ENCODE results near the gene LMTK2. TPM values are rescaled to one million over a fixed set of nuclear protein-coding genes. Genes with fewer than 3 reads are reported as not detected.
A peak's percentile ranks its signal among the peaks of the same experiment; 100 is the strongest.

Gene LMTK2
- total RNA-seq, 1 experiment from 2014 or later, result 4.8 TPM

DNA sequence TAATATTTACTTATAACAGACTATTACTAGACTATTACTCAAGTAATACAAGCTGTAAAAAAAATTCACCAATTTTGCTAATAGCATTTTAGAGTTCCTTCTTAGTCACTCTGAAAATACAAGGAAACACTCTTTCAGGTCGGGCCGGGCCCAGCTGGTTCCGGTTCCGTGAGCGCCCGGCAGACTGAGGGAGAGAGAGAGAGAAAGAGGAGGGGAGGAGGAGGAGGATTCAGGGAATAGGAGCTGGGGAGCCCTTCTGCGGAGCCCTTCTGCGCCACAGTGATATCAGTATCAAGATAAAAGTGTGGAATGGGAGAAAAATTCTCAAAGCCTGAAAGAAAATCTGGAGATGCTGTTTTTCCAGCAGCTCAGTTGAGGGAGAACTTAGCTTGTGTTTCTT, 74.1 kb downstream of the LMTK2 start:
- Histone ChIP-seq H3K9me3 (no peaks in the 10 kb centered on the region), H3K36me3 (no peaks in the 10 kb centered on the region), H3K27me3 (no peaks in the 10 kb centered on the region), H3K4me3 (no peak overlapping the region)
- DNase-seq, result no peak

DNA sequence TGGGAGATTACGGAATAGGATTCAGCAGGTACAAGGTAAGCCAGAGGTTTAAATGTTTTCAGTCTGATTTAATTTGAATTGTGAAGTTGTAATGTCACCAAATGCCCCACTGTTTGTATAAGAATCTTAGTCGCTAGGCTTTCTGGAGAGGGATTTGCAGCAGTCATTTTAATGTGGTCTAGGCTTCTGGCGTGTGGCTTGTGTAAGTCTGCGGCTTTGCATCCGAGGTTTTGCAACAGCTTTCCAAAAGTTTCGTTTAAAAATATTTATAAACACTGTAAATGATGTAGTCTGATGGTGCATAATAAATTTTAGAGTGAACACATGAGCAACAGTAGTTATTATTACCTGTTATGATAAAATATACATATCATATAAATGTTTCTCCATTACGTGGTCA, 78.4 kb downstream of the LMTK2 start:
- Histone ChIP-seq H3K27me3 (no peaks in the 10 kb centered on the region), H3K36me3 (no peaks in the 10 kb centered on the region), H3K4me3 (no peak overlapping the region), H3K9me3 (no peaks in the 10 kb centered on the region)
- no peak for DNase-seq

DNA sequence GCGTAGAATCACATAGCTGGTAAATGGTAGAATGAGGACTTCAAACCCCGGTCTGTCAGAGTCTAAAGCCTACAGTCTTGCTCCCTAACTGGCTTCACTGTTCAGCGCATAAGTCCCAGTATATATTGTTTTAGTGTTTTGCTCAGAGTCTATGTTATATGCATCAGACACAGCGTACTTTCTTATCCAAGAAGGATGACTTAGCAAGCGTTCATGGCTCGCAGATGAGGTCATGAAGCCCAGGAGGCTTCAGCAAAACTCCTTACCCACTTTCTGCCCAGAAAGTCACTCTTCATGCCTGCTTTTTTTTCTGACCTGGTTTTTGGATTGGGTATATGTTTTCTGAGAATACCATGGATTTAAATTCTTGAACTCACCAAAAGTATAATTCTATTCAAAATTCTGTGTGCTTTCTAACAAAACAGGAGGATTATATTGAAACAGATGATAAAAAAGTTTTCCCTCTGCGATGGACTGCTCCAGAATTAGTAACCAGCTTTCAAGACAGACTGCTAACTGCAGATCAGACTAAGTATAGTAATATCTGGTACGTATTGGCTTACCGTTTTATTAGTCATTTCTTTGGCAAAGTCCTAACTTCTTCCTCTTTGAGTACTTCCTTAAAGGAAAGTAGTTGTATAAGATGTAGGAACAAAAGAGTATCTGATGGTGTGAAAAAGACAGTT, 79.9 kb downstream of the LMTK2 start:
- Histone ChIP-seq H3K9me3 (no peaks in the 10 kb centered on the region), H3K27me3 (no peaks in the 10 kb centered on the region), H3K4me3 (peak overlapping the region; percentile 1; the same call in 1 of the 2 replicates), H3K36me3 (no peaks in the 10 kb centered on the region)
- DNase-seq, result peak; percentile 52

DNA sequence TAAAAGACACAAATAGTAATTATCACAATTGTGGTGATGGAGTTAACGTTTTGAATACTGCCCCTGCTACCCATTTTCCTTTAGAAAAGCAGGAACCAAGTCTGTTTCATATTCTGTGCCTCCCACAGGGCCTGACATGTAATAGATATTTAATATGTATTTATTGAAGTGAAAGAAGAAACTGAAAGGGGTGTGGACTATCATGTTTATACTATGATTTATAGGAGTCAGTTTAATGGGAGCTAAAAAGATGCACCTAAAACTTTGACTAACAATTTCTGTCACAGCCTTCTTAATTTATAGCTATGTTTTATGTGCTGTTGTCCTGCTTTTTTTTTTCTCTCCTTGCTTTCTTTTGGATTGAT, 80.5 kb downstream of the LMTK2 start:
- no peak for DNase-seq

DNA sequence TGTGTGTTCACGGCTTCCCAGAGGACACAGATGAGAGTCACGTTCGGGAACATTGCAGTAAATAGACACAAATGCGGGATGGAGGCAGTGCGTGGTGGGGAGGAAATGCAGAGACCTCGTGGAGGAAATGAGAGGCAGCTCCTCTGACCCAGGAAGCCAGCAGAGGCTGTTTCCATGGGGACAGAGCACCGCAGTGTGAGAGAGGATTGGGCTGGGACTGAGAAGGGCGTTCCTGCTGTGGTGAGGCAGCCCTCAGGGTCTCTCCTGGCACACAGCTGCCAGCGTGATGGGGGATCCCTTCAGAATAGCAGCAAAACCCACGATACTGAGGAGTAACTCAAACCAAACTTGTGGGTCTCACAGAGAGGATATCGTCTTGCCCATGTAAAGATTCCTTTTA, 82.9 kb downstream of the LMTK2 start:
- no peak for DNase-seq

More for the DNA sequence above, 80.5 kb downstream of the LMTK2 start:
- H3K9me3 ChIP-seq, result no peaks in the 10 kb centered on the region
- H3K4me3 ChIP-seq, result no peak overlapping the region
- H3K27me3 ChIP-seq, result no peaks in the 10 kb centered on the region
- no peaks in the 10 kb centered on the region for H3K36me3 ChIP-seq

DNA sequence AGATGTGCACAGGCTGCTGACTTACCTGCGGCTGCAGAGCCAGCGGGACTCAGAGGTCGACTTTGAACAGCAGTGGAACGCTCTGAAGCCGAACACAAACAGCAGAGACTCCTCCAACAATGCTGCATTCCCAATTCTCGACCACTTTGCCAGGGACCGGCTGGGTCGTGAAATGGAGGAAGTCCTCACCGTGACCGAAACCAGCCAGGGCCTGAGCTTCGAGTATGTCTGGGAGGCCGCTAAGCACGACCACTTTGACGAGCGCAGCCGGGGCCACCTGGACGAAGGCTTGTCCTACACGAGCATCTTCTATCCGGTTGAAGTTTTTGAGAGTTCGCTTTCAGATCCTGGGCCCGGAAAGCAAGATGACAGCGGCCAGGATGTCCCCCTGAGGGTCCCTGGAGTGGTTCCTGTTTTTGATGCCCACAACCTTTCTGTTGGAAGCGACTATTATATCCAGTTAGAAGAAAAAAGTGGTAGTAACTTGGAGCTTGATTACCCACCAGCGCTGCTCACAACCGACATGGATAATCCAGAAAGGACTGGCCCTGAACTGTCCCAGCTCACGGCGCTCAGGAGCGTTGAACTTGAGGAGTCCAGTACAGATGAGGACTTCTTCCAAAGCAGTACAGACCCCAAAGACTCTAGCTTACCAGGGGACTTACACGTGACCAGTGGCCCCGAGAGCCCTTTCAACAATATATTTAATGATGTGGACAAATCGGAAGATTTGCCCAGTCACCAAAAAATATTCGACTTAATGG, 85.2 kb downstream of the LMTK2 start:
- no peak for DNase-seq
- Histone ChIP-seq H3K4me3 (no peak overlapping the region), H3K27me3 (no peaks in the 10 kb centered on the region), H3K36me3 (no peaks in the 10 kb centered on the region), H3K9me3 (no peaks in the 10 kb centered on the region)

More for the DNA sequence above, 82.9 kb downstream of the LMTK2 start:
- Histone ChIP-seq H3K4me3 (no peak overlapping the region), H3K9me3 (no peaks in the 10 kb centered on the region), H3K27me3 (no peaks in the 10 kb centered on the region), H3K36me3 (no peaks in the 10 kb centered on the region)

DNA sequence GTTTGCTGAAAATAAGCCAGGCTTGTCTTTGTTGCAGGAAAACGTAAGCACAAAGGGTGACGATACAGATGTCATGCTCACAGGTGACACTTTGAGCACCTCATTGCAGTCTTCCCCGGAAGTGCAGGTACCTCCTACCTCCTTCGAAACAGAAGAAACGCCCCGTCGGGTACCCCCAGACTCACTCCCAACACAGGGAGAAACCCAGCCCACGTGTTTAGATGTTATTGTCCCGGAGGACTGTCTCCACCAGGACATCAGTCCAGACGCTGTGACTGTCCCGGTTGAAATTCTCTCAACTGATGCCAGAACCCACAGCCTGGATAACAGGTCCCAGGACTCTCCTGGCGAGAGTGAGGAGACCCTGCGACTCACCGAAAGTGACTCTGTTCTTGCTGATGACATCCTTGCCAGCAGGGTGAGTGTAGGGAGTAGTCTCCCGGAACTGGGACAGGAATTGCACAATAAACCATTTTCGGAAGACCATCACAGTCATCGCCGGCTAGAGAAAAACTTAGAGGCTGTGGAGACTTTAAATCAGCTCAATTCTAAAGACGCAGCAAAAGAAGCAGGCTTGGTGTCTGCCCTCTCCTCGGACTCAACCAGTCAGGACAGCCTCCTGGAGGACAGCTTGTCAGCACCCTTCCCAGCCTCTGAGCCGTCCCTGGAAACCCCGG, 86.3 kb downstream of the LMTK2 start:
- H3K4me3 ChIP-seq, result no peak overlapping the region
- no peaks in the 10 kb centered on the region for H3K9me3 ChIP-seq
- H3K36me3 ChIP-seq, result no peaks in the 10 kb centered on the region
- no peak for DNase-seq
- no peaks in the 10 kb centered on the region for H3K27me3 ChIP-seq

DNA sequence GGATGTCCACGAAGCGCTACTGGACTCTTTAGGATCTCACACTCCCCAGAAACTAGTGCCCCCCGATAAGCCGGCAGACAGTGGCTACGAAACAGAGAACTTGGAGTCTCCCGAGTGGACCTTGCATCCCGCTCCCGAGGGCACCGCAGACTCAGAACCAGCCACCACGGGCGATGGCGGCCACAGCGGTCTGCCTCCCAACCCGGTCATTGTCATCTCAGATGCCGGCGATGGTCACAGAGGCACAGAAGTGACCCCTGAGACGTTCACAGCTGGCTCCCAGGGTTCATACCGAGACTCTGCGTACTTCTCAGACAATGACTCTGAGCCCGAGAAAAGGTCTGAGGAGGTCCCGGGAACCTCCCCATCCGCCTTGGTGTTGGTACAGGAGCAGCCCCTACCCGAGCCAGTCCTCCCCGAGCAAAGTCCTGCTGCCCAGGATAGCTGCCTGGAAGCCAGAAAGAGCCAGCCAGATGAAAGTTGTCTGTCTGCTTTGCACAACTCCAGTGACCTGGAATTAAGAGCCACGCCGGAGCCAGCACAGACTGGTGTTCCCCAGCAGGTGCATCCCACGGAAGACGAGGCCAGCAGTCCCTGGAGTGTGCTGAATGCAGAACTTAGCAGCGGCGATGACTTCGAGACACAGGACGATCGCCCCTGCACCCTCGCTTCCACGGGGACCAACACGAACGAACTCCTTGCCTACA, 87.0 kb downstream of the LMTK2 start:
- Histone ChIP-seq H3K9me3 (no peaks in the 10 kb centered on the region), H3K36me3 (no peaks in the 10 kb centered on the region), H3K27me3 (no peaks in the 10 kb centered on the region), H3K4me3 (no peak overlapping the region)
- no peak for DNase-seq

DNA sequence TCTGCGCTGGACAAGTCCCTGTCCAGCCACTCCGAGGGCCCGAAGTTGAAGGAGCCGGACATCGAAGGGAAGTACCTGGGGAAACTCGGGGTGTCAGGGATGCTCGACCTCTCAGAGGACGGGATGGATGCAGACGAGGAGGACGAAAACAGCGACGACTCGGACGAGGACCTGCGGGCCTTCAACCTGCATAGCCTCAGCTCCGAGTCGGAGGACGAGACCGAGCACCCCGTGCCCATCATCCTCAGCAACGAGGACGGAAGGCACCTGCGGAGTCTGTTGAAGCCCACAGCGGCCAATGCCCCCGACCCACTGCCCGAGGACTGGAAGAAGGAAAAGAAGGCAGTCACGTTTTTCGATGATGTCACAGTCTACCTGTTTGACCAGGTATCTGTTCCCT, 87.5 kb downstream of the LMTK2 start:
- Histone ChIP-seq H3K36me3 (no peaks in the 10 kb centered on the region), H3K27me3 (no peaks in the 10 kb centered on the region), H3K4me3 (no peak overlapping the region), H3K9me3 (no peaks in the 10 kb centered on the region)
- DNase-seq, result no peak

DNA sequence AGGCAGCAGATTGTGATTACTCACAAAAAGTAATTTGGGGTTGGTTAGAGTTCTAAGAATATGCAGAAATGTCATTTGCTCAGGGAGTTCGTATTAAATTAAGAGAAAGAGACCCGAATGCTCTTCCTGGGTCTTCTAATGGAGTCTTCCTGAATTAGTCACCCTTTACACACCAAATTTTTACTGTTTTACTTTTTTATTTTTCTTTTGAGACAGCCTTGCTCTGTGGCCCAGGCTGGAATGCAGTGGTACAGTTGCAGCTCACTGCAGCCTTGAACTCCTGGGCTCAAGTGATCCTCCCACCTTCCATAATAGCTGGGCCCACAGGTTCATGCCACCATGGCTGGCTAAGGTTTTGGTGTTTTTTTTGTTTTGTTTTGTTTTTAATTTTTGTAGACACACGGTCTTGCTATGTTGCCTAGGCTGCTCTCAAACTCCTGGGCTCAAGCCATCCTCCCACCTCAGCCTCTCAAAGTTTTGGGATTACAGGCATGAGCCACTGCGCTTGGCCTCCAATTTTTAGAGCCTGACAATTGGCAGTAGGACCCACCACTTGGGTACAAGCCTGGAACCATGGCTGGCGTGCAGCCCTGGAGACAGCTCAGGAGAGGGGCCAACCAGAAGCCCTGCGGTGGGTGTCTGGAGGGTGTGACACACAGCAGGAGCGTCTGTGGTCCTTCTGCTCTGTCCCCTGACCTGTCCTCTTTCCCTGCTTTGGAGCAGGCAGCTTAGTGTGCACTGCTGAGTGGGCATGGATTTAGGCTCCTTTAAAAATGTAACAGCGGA, 88.2 kb downstream of the LMTK2 start:
- no peak for DNase-seq
- Histone ChIP-seq H3K27me3 (no peaks in the 10 kb centered on the region), H3K4me3 (no peak overlapping the region), H3K9me3 (no peaks in the 10 kb centered on the region), H3K36me3 (no peaks in the 10 kb centered on the region)

DNA sequence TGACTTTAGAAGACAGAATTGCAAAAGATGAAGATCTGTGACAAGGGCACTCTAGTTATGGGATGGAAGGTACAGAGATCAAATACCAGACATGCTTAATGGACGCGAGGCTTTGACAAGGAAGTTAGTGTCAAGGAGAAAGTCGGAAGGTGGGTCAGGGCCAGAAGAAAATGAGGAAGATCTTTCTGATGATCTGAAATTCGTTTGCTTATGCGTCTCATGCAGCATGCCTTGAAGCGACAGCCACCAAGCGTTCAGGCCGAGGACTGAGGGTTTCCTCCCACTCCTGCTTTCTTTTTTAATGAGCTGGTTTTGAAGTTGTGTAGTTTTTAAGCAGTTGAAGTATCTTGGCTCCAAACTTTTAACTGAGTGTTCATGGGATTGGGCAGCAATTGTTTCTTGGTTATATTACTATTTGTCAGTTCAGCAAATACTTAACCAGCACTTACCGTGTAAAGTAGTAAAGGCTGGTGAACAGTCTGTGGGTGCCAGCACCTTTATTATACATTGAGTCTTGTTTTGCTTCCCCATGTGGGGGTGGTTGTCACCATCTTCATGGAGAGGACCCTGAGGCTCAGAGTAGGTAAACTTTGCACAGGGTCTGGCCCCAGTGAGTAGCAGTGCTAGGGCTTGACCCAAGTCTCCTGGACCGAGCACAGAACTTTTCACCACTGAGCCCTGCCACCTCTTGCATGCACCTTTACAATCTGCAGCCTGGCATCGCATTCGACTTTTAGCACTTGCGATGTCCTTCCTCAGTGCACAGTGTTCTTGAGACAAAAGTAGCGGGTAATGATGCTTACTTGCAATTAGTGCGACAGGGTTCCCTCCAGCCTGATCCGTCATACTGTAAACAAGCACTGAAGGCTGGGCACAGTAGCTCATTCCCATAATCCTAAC, 90.3 kb downstream of the LMTK2 start:
- Histone ChIP-seq H3K36me3 (no peaks in the 10 kb centered on the region), H3K4me3 (no peak overlapping the region), H3K27me3 (no peaks in the 10 kb centered on the region), H3K9me3 (no peaks in the 10 kb centered on the region)
- no peak for DNase-seq

DNA sequence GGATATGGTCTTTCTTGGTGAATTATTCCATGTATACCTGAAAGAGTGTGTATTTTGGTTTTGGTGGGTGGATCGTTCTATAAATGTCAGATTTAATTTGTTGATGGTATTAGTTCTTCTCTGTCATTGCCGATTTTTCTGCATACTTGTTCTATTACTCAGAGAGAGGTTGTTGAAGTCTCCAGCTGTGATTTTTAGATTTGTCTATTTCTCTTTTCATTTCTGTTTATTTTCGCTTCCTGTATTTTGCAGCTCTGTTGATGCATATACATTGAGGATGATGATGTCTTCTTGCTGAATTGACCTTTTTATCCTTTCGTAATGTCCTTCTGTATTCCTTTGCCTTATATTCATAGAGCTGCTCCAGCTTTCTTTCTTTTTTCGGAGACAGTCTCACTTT, 92.5 kb downstream of the LMTK2 start:
- Histone ChIP-seq H3K36me3 (no peaks in the 10 kb centered on the region), H3K4me3 (no peak overlapping the region), H3K9me3 (no peaks in the 10 kb centered on the region), H3K27me3 (no peaks in the 10 kb centered on the region)
- no peak for DNase-seq

DNA sequence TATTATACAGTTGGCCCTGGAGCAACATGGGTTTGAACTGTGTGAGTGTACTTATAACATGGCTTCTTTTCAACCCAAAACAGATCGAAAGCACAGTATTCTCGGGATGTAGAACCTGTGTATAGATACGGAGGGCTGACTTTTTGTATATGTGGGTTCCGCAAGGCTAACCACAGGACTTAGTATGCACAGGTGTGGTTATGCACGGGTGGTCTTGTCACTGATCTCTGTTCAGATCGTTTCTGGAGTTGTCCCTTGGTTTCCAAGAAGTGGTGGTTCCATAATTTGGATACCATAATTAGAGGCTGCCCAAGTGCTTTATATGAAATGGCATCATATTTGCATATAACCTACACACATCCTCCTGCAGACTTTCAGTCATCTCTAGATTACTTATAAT, 93.7 kb downstream of the LMTK2 start:
- H3K4me3 ChIP-seq, result no peak overlapping the region
- H3K36me3 ChIP-seq, result no peaks in the 10 kb centered on the region
- H3K9me3 ChIP-seq, result no peaks in the 10 kb centered on the region
- no peak for DNase-seq
- H3K27me3 ChIP-seq, result no peaks in the 10 kb centered on the region

DNA sequence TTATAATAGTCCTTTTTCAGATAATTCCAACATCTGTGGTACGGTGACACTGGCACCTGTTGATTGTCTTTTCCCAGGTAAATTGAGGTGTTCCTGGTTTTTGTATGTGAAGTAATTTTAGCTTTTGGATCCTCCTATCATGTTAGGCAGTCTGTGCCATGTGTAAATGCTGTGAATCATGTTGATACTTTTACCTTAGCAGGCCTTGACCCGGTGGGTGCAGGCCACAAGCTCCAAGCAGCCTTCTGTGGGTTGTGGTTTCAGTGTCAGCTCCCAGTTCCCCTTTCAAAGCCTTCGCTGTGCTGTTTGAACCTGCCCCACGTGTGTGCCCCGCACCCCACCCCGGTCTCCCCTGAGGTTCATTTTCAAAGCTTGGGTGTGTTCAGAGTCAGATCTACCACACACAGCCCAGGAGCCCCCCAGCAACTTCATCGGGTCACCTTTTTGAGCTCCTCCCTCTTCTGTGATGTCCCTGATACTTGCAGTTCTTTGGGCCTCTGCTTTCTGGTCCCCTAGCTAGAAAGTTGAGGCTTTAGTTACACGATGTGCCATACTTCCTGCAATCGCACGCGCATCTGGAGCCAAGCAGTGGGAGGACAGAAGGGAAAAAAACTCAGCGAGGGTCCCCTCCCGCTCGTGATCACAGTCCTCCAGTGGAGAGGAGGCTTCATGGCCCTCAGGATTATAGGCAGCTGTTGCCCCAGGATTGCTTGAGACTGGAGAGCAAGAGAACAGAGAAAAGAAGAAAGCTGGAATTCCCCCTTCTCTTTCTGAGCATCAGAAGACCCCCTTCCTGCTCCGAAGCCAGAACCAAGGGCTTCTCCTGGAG, 95.9 kb downstream of the LMTK2 start:
- Histone ChIP-seq H3K4me3 (no peak overlapping the region), H3K36me3 (no peaks in the 10 kb centered on the region), H3K27me3 (no peaks in the 10 kb centered on the region), H3K9me3 (no peaks in the 10 kb centered on the region)
- DNase-seq, result no peak
